ENCODE measurements around the gene SMLR1. TPM values are rescaled to one million over a fixed set of nuclear protein-coding genes. Genes with fewer than 3 reads are reported as not detected.

Gene SMLR1
- total RNA-seq, 3 donors from 2014 or later, result not detected

DNA sequence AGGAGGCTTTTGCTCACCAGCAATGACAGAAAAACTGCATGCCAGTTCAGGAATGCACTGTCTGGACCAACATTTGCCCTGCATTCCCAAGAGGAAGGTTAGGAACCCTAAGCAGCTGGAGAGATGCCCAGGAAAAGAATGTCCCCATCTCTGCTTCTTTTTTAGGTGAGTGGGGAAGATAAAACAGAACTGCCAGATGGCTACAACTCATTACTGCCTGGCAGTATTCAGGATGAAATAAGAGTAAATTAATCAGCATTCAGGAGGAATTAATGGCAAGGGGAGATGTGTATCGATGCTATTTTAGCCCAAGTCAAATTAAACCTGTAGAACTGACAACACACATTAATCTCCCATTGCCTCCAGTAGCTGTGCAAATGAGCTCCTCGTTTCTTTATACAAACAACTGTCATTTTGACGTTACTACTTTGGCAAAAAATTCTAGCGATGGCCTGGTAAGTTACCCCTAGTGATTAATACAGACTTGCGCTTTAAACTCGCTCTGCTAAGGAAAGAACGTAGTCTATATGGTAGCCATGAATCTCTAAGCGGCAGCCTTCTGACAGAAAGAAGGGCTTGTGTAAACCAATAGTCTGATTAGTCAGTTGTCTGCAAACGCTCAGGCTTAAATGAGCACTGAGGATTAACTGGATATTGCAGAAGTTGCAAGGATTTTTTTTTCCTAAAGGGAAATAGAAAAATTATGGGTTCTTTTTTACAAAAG, 16.7 kb upstream of the SMLR1 start:
- Mint-ChIP-seq H3K4me1 (ENCODE audit: low read depth) (no peaks in the 10 kb centered on the region), H3K27me3 (ENCODE audit: low read depth) (peaks cover 3% of the 10 kb centered on the region), H3K4me3 (no peak overlapping the region), H3K9me3 (no peaks in the 10 kb centered on the region), H3K36me3 (ENCODE audit: insufficient read depth) (no peaks in the 10 kb centered on the region)
- ATAC-seq (no peak), DNase-seq (no peak)

DNA sequence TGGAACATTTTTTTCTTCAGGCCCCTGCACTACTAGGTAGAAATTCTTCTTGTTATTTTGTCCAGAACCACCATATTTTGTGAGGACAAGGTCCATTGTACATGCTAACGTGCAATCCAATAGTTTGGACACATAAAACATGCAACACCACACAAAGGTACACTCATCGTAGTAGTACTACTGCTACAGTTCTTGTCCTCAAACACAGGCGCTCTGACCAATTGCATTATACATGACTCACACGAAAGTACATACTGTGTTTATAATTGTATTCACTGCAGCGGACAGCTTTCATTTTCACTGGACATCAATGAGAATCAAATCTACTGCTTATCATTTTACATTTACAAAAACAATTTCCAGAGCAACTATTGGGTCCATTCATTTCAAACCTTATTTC, 15.3 kb upstream of the SMLR1 start:
- no peak overlapping the region for H3K4me3 Mint-ChIP-seq
- H3K27me3 Mint-ChIP-seq (ENCODE audit: low read depth), result no peaks in the 10 kb centered on the region
- peaks cover 2% of the 10 kb centered on the region for H3K9me3 Mint-ChIP-seq
- DNase-seq, result no peak
- H3K36me3 Mint-ChIP-seq (ENCODE audit: insufficient read depth), result no peaks in the 10 kb centered on the region
- no peak for ATAC-seq
- no peaks in the 10 kb centered on the region for H3K4me1 Mint-ChIP-seq (ENCODE audit: low read depth)

DNA sequence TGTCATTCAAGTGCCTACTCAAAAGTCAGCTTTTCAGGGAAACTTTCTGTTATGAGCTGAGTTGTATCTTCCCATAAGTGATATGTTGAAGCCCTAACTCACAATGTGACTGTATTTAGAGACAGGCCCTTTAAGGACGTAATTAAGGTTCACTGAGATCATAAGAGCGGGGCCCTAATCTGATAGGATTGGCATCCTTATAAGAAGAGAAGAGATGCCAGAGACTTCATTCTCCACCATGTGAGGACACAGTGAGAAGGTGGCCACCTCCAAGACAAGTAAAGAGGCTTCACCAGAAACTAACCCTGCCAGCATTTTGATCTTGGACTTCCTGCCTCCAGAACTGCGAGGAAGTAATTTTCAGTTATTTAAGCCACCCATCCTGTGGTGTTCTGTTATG, 12.7 kb upstream of the SMLR1 start:
- peaks cover 2% of the 10 kb centered on the region for H3K27me3 Mint-ChIP-seq (ENCODE audit: low read depth)
- H3K4me3 Mint-ChIP-seq, result no peak overlapping the region
- H3K9me3 Mint-ChIP-seq, result peaks cover 7% of the 10 kb centered on the region
- DNase-seq (no peak), ATAC-seq (no peak)
- H3K36me3 Mint-ChIP-seq (ENCODE audit: insufficient read depth), result no peaks in the 10 kb centered on the region
- H3K4me1 Mint-ChIP-seq (ENCODE audit: low read depth), result no peaks in the 10 kb centered on the region

DNA sequence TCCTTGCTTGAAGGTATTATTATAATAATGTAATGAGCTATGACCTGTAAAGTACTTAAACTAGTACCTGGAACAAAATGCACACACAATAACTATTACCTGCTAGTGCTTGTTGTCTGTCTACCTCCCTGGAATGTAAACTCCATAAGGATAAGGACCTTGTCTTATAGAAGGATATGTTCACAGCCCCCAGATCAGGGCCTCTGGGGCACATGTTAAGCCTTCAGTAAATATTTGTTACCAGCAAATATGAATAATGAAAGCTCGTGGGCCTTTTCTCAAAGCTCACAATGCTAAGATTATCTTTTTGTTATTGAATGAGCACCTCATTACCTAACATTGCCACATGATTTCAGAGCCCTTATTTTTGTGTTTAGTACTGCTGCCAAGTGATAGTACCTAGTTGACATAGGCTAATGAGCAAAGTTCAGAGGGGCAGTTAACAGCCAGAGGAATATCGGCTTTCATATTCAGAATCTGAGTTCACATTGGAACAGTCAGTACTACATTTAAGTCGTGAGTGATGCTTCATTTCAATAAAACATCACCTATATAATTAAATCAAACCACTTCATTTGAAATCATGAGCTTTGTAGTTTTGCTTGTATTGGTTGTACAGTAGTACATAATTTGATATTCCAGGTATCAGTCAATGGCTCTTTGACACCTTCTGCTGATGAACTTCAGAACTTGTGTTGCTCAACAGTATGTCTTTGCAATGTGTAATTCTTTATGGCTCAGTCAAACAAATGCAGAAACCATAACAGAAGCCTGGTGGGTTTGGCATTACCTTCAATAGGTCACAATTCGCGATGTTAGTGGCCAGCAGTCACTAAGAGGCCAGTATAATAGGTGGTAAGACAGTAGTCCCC, 11.8 kb upstream of the SMLR1 start:
- H3K9me3 Mint-ChIP-seq, result peaks cover 7% of the 10 kb centered on the region
- no peak for DNase-seq
- no peak overlapping the region for H3K4me3 Mint-ChIP-seq
- H3K36me3 Mint-ChIP-seq (ENCODE audit: insufficient read depth), result no peaks in the 10 kb centered on the region
- no peak for ATAC-seq
- H3K4me1 Mint-ChIP-seq (ENCODE audit: low read depth), result no peaks in the 10 kb centered on the region
- peaks cover 2% of the 10 kb centered on the region for H3K27me3 Mint-ChIP-seq (ENCODE audit: low read depth)

DNA sequence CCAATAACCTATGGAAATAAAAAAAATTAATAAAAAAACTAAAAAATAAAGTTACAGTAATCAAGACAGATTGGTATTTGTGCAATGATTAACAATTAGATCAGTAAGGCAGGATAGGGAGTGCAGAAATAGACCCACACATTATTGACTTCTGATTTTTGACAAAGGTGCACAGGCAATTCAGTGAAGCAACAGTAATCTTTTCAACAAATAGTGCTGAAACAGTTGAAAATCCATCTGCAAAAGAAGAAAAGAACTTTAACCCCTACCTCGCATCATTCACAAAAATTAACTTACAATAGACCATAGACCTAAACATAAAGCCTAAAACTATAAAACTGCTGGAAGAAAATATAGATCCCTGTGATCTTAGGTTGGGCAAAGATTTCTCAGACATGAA, 4.5 kb upstream of the SMLR1 start:
- H3K36me3 Mint-ChIP-seq (ENCODE audit: insufficient read depth), result no peaks in the 10 kb centered on the region
- peaks cover 2% of the 10 kb centered on the region for H3K27me3 Mint-ChIP-seq (ENCODE audit: low read depth)
- ATAC-seq (no peak), DNase-seq (no peak)
- H3K4me1 Mint-ChIP-seq (ENCODE audit: low read depth), result peaks cover 2% of the 10 kb centered on the region
- H3K9me3 Mint-ChIP-seq, result no peaks in the 10 kb centered on the region
- H3K4me3 Mint-ChIP-seq, result no peak overlapping the region

DNA sequence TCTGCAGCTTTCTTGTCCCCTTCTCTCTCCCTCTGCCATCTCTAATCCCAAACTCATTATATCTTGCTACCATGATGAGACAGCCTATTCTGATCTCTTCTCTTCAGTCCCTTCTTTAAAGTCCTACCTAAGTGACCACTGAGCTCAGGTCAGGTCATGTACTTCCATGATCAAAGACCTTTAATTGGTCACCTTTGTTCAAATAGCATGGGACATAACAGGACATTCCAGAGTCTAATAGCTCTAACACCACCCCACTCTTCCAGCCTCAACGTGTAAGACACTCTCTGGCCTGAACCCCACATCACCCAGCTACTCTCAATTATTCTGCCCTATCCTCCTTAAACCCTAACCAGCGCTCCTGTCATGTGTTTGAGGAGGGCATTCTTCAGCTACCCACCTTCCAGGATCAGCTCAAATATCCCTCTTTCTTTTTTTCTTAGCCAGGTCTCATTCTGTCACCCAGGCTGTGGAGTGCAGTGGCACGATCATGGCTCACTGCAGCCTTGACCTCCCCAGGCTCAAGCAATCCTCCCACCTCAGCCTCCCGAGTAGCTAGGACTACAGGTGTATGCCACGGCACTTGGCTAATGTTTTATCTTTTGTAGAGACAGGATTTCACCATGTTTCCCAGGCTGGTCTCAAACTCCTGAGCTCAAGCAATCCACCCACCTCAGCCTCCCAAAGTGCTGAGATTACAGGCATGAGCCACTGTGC, 2.1 kb upstream of the SMLR1 start:
- Mint-ChIP-seq H3K4me1 (ENCODE audit: low read depth) (peaks cover 2% of the 10 kb centered on the region), H3K36me3 (ENCODE audit: insufficient read depth) (no peaks in the 10 kb centered on the region), H3K4me3 (no peak overlapping the region), H3K27me3 (ENCODE audit: low read depth) (no peaks in the 10 kb centered on the region), H3K9me3 (no peaks in the 10 kb centered on the region)
- DNase-seq (no peak), ATAC-seq (no peak)

DNA sequence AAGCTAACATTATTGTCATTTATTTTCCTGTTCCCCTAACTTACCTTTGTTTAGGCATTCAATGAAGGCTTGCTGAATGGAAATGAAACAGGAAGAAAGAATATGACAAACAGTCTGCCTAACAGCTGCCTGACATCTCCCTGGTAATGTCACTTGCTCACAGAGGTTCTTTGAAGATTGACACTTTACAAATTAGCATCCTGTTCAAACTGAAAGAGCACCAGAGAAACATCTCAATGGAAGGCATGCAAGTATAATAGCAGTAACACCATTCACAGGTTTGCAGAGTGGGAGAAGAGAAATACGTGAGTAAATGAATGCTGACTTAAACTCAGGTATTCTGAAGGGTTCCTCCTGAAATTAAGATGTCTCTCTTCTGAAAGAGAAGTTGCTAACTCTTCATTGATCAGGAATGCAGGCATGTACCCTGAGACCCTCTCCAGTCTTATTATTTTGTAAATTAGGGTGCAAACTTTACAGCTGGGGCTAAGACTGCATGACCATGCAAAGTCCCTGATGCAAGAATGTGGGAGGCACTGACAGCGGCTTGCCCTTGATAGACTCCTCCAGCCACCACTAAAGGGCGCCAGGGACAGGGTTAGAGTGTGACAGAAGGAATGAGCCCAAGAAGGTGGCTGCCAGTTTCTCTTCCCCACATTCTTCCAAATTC, 1.3 kb upstream of the SMLR1 start:
- Mint-ChIP-seq H3K9me3 (no peaks in the 10 kb centered on the region), H3K36me3 (ENCODE audit: insufficient read depth) (peaks cover under 1% of the 10 kb centered on the region), H3K4me1 (ENCODE audit: low read depth) (peaks cover 2% of the 10 kb centered on the region), H3K27me3 (ENCODE audit: low read depth) (no peaks in the 10 kb centered on the region), H3K4me3 (no peak overlapping the region)
- no peak for ATAC-seq
- DNase-seq, result no peak

DNA sequence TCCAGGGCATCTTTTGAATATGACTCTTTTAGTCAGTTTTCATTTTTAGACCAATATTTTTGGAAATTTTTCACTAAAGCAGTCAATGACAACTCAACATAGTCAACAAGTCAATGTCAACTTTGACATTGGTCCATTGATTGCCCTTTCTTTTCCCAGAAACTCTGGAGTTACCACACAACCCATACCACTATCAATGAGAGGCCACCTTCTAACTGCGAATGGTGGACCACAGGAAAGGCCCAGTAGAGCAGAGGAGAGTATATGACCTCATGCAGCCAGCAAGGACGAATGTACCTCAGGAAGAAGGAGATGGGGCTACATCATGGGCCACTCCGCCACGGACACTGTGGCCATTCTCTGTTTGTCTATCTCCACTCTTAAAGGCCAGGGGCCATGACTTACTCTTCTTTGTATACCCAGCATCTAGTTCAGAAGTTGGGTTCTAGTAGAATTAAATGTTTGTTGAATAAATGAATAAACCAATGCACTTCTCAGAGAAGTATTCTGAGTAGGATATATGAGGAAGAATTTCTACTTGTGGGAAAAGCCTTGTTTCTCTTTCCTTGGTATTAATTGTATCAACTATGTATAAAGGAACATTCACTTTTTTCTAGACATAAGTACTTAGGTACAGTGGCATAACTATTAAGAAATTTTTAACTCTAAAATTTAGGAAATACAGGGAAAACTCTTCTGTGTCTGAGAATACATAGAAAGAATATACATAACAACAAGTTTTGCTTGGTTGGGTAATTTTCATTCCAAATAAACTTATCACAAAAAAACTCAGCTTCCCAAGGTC, 562 bp upstream of the SMLR1 start:
- H3K4me1 Mint-ChIP-seq (ENCODE audit: low read depth), result peaks cover 2% of the 10 kb centered on the region
- no peak for DNase-seq
- no peaks in the 10 kb centered on the region for H3K27me3 Mint-ChIP-seq (ENCODE audit: low read depth)
- peaks cover 2% of the 10 kb centered on the region for H3K36me3 Mint-ChIP-seq (ENCODE audit: insufficient read depth)
- no peaks in the 10 kb centered on the region for H3K9me3 Mint-ChIP-seq
- no peak overlapping the region for H3K4me3 Mint-ChIP-seq
- ATAC-seq, result no peak

DNA sequence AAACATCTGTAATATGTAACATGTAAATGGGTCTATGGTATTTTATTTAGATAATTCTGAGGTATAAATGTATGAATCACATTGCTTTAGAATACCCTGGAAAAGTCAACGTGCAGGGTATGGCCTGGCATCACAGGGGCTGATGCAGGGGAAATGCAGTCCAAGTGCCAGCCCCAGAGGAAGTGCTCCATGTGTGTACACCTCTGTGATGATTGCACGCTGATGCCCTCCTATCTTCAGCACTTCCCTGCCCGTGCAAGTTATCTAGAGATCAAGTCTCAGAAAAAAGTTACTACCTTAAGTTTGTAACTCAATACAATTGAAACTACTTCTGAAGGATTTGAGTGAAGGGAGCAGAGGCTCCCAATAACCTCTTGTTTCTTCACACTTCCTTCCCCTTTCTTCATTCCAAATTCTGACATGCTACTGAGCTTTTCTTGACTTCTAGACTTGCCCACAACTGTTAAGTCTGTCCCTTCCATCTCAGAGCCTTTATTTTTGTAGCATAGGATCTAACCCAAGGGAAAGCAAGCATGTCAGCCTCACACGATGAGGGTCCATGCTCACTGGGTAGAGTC, 2.2 kb downstream of the SMLR1 start:
- DNase-seq (no peak), ATAC-seq (no peak)
- Mint-ChIP-seq H3K4me3 (no peak overlapping the region), H3K9me3 (no peaks in the 10 kb centered on the region), H3K27me3 (ENCODE audit: low read depth) (no peaks in the 10 kb centered on the region), H3K36me3 (ENCODE audit: insufficient read depth) (peaks cover 2% of the 10 kb centered on the region), H3K4me1 (ENCODE audit: low read depth) (peaks cover 2% of the 10 kb centered on the region)

DNA sequence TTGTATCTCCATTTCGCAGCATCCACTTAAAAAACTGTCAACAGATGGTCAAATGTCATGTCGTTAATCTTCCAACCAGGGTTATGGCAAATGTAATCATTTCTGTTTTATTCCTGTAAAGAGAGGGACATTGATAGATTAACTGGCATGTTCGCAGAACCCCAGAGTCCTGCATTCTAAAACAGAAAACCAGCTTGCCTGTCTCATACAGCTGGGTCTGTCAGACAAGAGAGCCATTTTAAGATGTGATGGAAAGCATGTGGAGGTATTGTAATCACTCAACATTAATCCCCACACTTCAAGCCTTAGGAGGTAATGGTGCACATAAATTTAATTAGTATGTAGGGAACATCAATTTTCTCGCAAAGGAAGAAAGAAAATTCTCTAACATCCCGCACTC, 4.4 kb downstream of the SMLR1 start:
- Mint-ChIP-seq H3K36me3 (ENCODE audit: insufficient read depth) (peaks cover 2% of the 10 kb centered on the region), H3K4me3 (no peak overlapping the region), H3K9me3 (no peaks in the 10 kb centered on the region), H3K4me1 (ENCODE audit: low read depth) (no peaks in the 10 kb centered on the region), H3K27me3 (ENCODE audit: low read depth) (no peaks in the 10 kb centered on the region)
- ATAC-seq (no peak), DNase-seq (no peak)

DNA sequence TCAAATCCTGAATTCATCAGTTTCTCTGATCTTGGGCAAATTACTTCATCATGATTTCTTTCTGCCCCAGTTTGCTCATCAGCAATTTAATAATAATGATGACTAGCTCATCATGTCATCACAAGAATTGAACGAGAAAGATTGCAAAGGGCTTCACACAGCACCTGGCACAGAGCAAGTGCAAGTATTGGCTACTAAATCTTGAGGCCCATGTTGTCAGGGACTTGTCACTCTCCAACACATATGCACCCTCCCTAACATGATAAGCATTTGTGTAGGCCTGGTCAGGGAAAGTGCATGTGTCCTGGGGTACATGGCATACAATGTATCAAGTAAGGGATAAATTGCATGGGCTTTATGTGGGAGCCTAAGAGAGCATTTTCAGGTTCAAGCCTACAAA, 6.4 kb downstream of the SMLR1 start:
- ATAC-seq (no peak), DNase-seq (no peak)
- H3K4me1 Mint-ChIP-seq (ENCODE audit: low read depth), result no peaks in the 10 kb centered on the region
- H3K27me3 Mint-ChIP-seq (ENCODE audit: low read depth), result no peaks in the 10 kb centered on the region
- H3K36me3 Mint-ChIP-seq (ENCODE audit: insufficient read depth), result peaks cover 2% of the 10 kb centered on the region
- no peak overlapping the region for H3K4me3 Mint-ChIP-seq
- no peaks in the 10 kb centered on the region for H3K9me3 Mint-ChIP-seq

DNA sequence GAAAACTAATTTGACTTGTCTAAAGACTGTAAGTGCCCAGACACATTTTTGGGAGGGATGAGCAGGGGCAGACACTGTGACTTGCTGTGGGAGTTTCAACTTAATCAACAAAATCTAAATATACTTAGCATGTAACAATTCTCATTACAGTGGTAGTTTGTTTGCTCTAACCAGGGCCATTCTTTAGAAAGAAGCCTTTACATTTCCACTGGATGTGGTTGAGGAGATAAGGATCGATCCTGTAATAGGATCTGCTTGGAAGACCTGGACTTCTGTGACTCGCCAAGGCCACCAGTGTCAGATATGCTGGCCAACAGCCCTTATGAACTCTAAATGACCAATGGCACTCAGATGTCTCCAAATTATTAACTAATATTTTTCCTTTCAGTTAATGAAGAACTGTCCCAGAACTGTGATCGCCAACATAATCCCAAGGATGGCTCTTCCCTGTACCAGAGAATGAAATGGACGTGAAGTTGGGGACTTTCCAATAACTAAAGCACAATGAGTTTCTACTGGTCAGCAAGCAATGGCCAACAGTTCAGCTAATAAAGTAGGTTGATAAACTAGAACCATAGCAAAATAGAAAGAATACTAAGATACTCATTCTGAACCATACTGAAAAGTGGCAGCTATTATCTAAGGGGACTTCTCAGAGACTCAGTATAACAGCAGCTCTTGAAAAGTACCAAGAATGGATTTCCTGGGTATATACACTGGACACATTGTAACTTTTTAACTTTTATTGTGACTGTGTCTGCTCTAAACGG, 7.5 kb downstream of the SMLR1 start:
- ATAC-seq (no peak), DNase-seq (no peak)
- no peaks in the 10 kb centered on the region for H3K4me1 Mint-ChIP-seq (ENCODE audit: low read depth)
- peaks cover 2% of the 10 kb centered on the region for H3K36me3 Mint-ChIP-seq (ENCODE audit: insufficient read depth)
- H3K4me3 Mint-ChIP-seq, result no peak overlapping the region
- H3K9me3 Mint-ChIP-seq, result no peaks in the 10 kb centered on the region
- H3K27me3 Mint-ChIP-seq (ENCODE audit: low read depth), result no peaks in the 10 kb centered on the region

All from activated T-cell treated with anti-CD3 and anti-CD28 coated beads, Interleukin-2, amount 50 U/mL, for 4 hours (primary cell).